Measurements from ENCODE around the gene CHURC1. TPM values are rescaled to one million over a fixed set of nuclear protein-coding genes. Genes with fewer than 3 reads are reported as not detected.
"Not testable (repeated sequence)": the region's sequence is repeated elsewhere in the genome, so short reads cannot be mapped to it uniquely, and the experiment has no call there.

The CHURC1 gene
- total and polyA plus RNA-seq, 2 experiments from 2014 or later: 69.1 to 162 TPM

- Histone ChIP-seq H2AFZ (no peak overlapping the region), H3K9ac (no peak overlapping the region), H3K27ac (no peak overlapping the region), H3K9me3 (ENCODE audit: low read depth) (no peaks in the 10 kb centered on the region), H3F3A (ENCODE audit: insufficient read depth) (peaks cover 9% of the 10 kb centered on the region), H3K27me3 (replicated peaks; ENCODE audit: insufficient read depth) (peaks cover 14% of the 10 kb centered on the region; the same call in 1 of the 2 replicates), H4K20me1 (ENCODE audit: insufficient read depth) (no peaks in the 10 kb centered on the region), H3K4me1 (ENCODE audit: insufficient read depth) (peaks cover 13% of the 10 kb centered on the region), H3K36me3 (ENCODE audit: low read depth) (no peaks in the 10 kb centered on the region), H3K4me3 (no peak overlapping the region), H3K79me2 (ENCODE audit: insufficient read depth) (peaks cover 16% of the 10 kb centered on the region), H3K9me2 (ENCODE audit: insufficient read depth) (peaks cover 4% of the 10 kb centered on the region; the same call in 1 of the 2 replicates), H3K4me2 (ENCODE audit: unreplicated experiment) (no peak overlapping the region)
- DNase-seq: peak; percentile 78
- TF ChIP-seq EZH2phosphoT487 (IDR thresholded peaks at IDR 0.05; ENCODE audit: insufficient read depth, low read depth) (no peak), EZH2 (IDR thresholded peaks at IDR 0.05; ENCODE audit: insufficient read depth, poor library complexity, severe bottlenecking) (no peak)
- in situ Hi-C loops (cut with MboI): no loop called here
- WGBS, 2 experiments (ENCODE audit: low coverage in 1 of 2, low lambda C conversion rate in 2 of 2, missing lambda C conversion rate in 2 of 2): 4 to 8% methylated on average over 3 of the region's 3 CpGs
Observed at GRCh38 chr14:64910847-64911495, 3.3 kb upstream of the CHURC1 start.

DNA sequence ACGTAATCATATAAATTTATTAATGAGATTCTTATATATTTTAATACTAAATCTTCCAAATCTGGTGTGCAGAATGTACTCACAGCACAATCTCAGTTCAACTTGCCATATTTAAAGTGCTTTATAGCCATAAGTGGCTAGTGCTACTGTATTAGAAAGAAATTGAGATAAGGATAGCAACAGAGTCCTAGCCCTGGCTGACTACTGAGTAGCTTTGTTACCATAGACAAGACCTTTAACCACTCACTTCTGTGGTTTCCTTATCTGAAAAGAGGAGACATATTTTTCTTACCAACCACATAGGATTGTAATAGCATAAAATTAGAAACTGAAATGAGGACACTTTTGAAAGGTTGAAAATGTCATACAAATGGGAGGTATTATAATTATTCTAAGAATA, 2.0 kb upstream of the CHURC1 start:
- peaks cover 22% of the 10 kb centered on the region for H3F3A ChIP-seq (ENCODE audit: insufficient read depth)
- peaks cover 29% of the 10 kb centered on the region for H3K79me2 ChIP-seq (ENCODE audit: insufficient read depth)
- DNase-seq: peak; percentile 20
- 0 to 2% methylated on average over 1 of the region's 1 CpG for WGBS, 2 experiments (ENCODE audit: low coverage in 1 of 2, low lambda C conversion rate in 2 of 2, missing lambda C conversion rate in 2 of 2)
- H3K9me2 ChIP-seq (ENCODE audit: insufficient read depth): peaks cover 5% of the 10 kb centered on the region; the same call in 1 of the 2 replicates
- in situ Hi-C loops (cut with MboI): no loop called here
- no peaks in the 10 kb centered on the region for H3K36me3 ChIP-seq (ENCODE audit: low read depth)
- no peak overlapping the region for H3K4me3 ChIP-seq
- no peak overlapping the region for H3K4me2 ChIP-seq (ENCODE audit: unreplicated experiment)
- H3K9ac ChIP-seq: no peak overlapping the region
- H3K9me3 ChIP-seq (ENCODE audit: low read depth): no peaks in the 10 kb centered on the region
- no peak overlapping the region for H2AFZ ChIP-seq
- H3K27me3 ChIP-seq (replicated peaks; ENCODE audit: insufficient read depth): peaks cover 14% of the 10 kb centered on the region; the same call in 1 of the 2 replicates
- H3K4me1 ChIP-seq (ENCODE audit: insufficient read depth): peaks cover 24% of the 10 kb centered on the region
- no peak overlapping the region for H3K27ac ChIP-seq
- no peaks in the 10 kb centered on the region for H4K20me1 ChIP-seq (ENCODE audit: insufficient read depth)
- TF ChIP-seq EZH2phosphoT487 (IDR thresholded peaks at IDR 0.05; ENCODE audit: insufficient read depth, low read depth) (no peak), EZH2 (IDR thresholded peaks at IDR 0.05; ENCODE audit: insufficient read depth, poor library complexity, severe bottlenecking) (no peak)

GRCh38 chr14:64913477-64913876, 778 bp upstream of the CHURC1 start:
- in situ Hi-C loops (cut with MboI); H3K9me3 ChIP-seq (ENCODE audit: low read depth); H3K36me3 ChIP-seq (ENCODE audit: low read depth); H3K9me2 ChIP-seq (ENCODE audit: insufficient read depth); H4K20me1 ChIP-seq (ENCODE audit: insufficient read depth); H3K27ac ChIP-seq; H3K9ac ChIP-seq; DNase-seq: not testable (repeated sequence)
- peak overlapping the region; percentile 92 for H3K4me3 ChIP-seq
- H3K4me2 ChIP-seq (ENCODE audit: unreplicated experiment): peak overlapping the region; percentile 95
- H3F3A ChIP-seq (ENCODE audit: insufficient read depth): peaks cover 34% of the 10 kb centered on the region
- peaks cover 12% of the 10 kb centered on the region; the same call in 1 of the 2 replicates for H3K27me3 ChIP-seq (replicated peaks; ENCODE audit: insufficient read depth)
- H3K4me1 ChIP-seq (ENCODE audit: insufficient read depth): peaks cover 36% of the 10 kb centered on the region
- 58 to 62% methylated on average over 5 of the region's 5 CpGs for WGBS, 2 experiments (ENCODE audit: low coverage in 1 of 2, low lambda C conversion rate in 2 of 2, missing lambda C conversion rate in 2 of 2)
- H2AFZ ChIP-seq: peak overlapping the region; percentile 90
- peaks cover 34% of the 10 kb centered on the region for H3K79me2 ChIP-seq (ENCODE audit: insufficient read depth)

DNA sequence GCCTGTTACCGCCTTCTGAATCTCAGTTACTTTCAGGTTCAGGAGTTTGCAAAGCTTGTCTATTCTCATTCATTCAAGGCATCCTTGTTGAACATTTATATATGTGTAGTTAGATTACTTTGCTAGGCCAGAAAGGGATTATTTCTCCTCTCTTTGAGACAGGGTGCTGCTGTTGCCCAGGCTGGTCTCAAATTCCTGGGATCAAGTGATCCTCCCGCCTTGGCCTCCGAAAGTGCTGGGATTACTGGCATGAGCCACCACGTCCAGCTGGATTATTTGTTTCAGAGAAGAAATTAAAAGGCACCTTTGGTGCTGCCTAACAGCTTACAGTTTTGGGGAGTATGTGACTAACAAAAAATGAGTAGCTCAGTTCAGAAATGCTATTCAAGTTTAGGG, 772 bp downstream of the CHURC1 start:
- no peaks in the 10 kb centered on the region for H3K36me3 ChIP-seq (ENCODE audit: low read depth)
- H3K4me1 ChIP-seq (ENCODE audit: insufficient read depth): peaks cover 51% of the 10 kb centered on the region
- WGBS, 2 experiments (ENCODE audit: low coverage in 1 of 2, low lambda C conversion rate in 2 of 2, missing lambda C conversion rate in 2 of 2): 16 to 18% methylated on average over 4 of the region's 4 CpGs
- H3K9me2 ChIP-seq (ENCODE audit: insufficient read depth): peaks cover 5% of the 10 kb centered on the region; the same call in 1 of the 2 replicates
- no peak for DNase-seq
- H3F3A ChIP-seq (ENCODE audit: insufficient read depth): peaks cover 48% of the 10 kb centered on the region
- no peak for TF ChIP-seq EZH2phosphoT487 (IDR thresholded peaks at IDR 0.05; ENCODE audit: insufficient read depth, low read depth)
- peak overlapping the region; percentile 92 for H3K4me3 ChIP-seq
- peaks cover 45% of the 10 kb centered on the region for H3K79me2 ChIP-seq (ENCODE audit: insufficient read depth)
- peak overlapping the region; percentile 90 for H2AFZ ChIP-seq
- H3K4me2 ChIP-seq (ENCODE audit: unreplicated experiment): peak overlapping the region; percentile 95
- H3K9ac ChIP-seq: peak overlapping the region; percentile 99
- H3K27ac ChIP-seq: peak overlapping the region; percentile 92
- 0 out of 2 replicates have a peak, but pooled peaks cover under 1% of the 10 kb centered on the region for H3K27me3 ChIP-seq (replicated peaks; ENCODE audit: insufficient read depth)
- H3K9me3 ChIP-seq (ENCODE audit: low read depth): no peaks in the 10 kb centered on the region
- no peaks in the 10 kb centered on the region for H4K20me1 ChIP-seq (ENCODE audit: insufficient read depth)
- in situ Hi-C loops (cut with MboI): no loop called here

Measured in GM23248 (cell line).